Choroid plexus epithelial cell (primary cell): ENCODE data around the gene GBF1.

Experiments used
- DNase-seq: peaks from one replicate; pipeline ENCODE4 v3.0.0-alpha.2; 2010; ENCODE audit warnings: low read depth
- H3K4me3 ChIP-seq: 2 replicates; pipeline ENCODE4 v1.5.1; 2011; ENCODE audit warnings: low read depth, mild to moderate bottlenecking, control low read depth, low read length, moderate library complexity
- CTCF ChIP-seq: conservative IDR thresholded peaks from 2 replicates; pipeline ENCODE4 v1.5.1; 2011; ENCODE audit warnings: low read depth, mild to moderate bottlenecking, control low read depth, inconsistent platforms, low read length, moderate library complexity

The GBF1 gene

GRCh38 chr10:102416695-102417094 lies 171.4 kb downstream of the GBF1 start:
- TF ChIP-seq CTCF, result no peak
- no peak overlapping the region for H3K4me3 ChIP-seq
- DNase-seq, result no peak

DNA sequence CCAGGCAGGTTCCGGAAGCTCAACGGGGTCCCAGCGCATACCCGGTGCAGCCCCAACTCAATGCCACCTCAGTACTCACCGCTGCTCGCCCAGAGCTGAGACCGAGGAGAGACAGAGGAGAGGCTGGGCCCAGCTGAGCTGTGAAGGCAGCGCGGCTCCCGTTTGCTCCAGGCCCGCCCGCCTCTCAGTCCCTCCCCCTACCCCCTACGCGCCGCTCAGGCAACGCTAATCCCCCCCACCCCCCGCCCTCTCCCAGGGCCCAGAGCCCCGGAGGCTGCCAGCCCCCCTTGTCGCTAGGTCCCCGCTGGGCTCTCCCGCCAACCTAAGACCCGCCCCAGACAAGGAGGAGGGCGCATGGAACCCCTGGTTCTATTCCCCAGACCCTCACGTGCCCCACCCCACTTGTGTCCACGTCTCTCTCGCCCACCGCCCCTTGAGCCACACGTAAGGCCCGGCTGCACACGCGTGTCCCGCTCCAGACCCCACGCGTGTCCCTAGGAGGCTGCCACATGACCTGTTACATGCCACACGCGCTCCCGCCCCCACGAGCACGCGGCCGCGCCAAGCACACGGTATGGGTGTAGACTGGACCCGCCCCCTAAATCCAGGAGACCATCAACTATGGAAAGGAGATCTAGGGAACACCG lies 173.4 kb downstream of the GBF1 start, which contains the start of gene PSD:
PSD (minus strand) TSS at position 164 of the 647 bp plus-strand sequence. CDS start 1,747 bp downstream, outside the sequence.
- DNase-seq, result no peak
- no peak for TF ChIP-seq CTCF
- H3K4me3 ChIP-seq, result peak within 1 kb of the TSS; percentile 42

DNA sequence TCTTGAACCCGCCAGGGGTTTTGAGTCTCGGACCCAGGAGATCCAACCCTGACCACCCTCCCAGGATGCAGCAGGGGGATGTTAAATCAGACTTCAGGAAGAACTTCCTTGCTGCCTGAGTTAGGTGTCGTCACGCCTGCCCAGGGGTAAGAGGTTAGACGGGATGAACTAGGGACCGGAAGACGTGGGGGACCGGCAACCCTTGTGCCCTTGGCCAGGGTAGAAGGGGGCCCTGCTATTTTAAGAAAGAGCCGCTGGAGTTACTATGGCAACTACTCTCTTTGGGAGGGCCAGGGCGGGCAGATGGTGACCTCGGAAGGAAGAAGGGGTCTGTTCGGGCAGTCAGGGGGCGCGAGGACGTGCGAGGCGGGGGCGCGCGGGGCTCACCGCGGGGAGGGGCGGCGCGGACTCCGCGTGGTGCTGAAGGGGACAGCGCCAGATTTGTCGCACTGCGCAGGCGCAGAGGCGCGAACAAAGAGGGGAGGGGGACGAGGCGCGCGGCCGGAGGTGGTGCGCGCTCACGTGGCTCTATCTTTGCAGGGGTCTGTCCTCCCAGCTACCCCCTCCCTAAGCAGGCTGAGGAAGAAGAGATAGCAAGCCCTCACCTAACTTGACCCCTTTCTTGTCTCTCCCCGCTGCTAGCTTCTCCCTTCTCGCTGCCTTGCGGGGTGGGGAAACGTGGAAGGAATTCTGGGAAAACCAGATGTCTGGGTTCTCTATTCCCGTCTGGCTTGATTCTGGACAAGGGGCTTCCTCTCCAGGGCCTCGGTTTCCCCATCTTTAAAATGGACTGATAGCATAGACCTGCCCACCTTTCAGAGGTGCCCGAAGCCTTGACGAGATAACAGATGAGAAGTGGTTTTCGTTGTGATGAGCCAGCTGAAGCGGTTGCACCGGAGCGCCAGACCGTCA lies 174.2 kb downstream of the GBF1 start:
- DNase-seq, result no peak
- H3K4me3 ChIP-seq, result peak overlapping the region; percentile 86
- TF ChIP-seq CTCF, result no peak

GRCh38 chr10:102420181-102420713 lies 174.9 kb downstream of the GBF1 start:
- DNase-seq, result no peak

DNA sequence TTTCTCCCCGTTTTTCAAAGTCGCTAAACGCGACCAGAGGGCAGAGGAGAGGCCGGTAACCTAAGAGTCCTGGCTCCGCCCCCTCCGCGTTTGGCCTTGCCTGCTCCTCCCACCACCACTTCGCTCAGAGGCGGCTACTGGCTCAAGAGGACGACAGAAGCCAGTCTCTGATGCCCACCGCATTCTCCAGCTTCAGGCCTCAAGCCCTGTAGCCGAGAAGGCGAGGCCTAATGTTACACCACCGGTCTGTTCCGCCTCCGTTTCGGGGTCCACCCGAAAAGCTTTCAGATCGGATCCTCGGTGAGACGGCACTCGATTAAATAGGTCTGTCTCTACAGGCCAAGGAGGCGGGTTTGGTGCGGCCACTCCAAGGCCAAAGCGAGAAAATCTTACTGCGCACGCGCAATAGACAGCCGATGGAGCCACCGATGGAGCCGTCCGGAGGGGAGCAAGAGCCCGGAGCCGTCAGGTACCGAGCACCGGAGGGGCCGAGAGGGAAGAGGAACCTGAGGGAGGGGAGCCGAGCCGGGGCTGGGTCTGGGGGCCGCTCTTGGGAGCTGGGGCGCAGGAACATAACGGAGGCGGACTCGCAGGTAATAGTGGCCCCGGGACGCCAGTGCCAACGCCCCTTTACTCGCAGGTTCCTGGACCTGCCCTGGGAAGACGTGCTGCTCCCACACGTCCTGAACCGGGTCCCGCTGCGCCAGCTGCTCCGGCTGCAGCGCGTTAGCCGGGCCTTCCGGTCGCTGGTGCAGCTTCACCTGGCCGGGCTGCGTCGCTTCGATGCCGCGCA lies 175.6 kb downstream of the GBF1 start, which contains the start of gene FBXL15:
FBXL15 (plus strand) TSS at position 123 of the 793 bp plus-strand sequence; CDS start at position 417, 294 bp downstream.
- TF ChIP-seq CTCF, result no peak
- peak within 1 kb of the TSS; percentile 86 for H3K4me3 ChIP-seq
- DNase-seq, result peak; percentile 97

More at GRCh38 chr10:102420181-102420713, 174.9 kb downstream of the GBF1 start:
- H3K4me3 ChIP-seq, result peak overlapping the region; percentile 86
- no peak for TF ChIP-seq CTCF

GRCh38 chr10:102421507-102421756 lies 176.1 kb downstream of the GBF1 start:
- no peak for DNase-seq
- no peak for TF ChIP-seq CTCF
- peak overlapping the region; percentile 86 for H3K4me3 ChIP-seq
